Gastroesophageal sphincter (tissue), 3 donors: ENCODE results near the gene ANGPT4.

Source experiments
- EP300 ChIP-seq: sonication (generic); formaldehyde crosslinking; IDR thresholded peaks from one replicate; pipeline ENCODE4 v1.6.1; 2017; ENCODE audit warnings: antibody characterized with exemption, mild to moderate bottlenecking
- POLR2A ChIP-seq, 2 donors: fragments of 450-650 bp; IDR thresholded peaks; one replicate each; pipeline ENCODE4 v1.6.1; 2017; ENCODE audit warnings: antibody characterized with exemption in 2 of 2, mild to moderate bottlenecking in 2 of 2, moderate library complexity in 1 of 2
- POLR2AphosphoS5 ChIP-seq: sonication (generic); formaldehyde crosslinking; IDR thresholded peaks from one replicate; pipeline ENCODE4 v1.6.1; 2017; ENCODE audit warnings: antibody characterized with exemption
- TF ChIP-seq, protein P1 (sequence below), 4 experiments: fragments of 200-600 bp in 2 of 4; fragments of 450-650 bp in 2 of 4; sonication (generic) in 1 of 4; IDR thresholded peaks; one replicate each; pipeline ENCODE4 v1.5.1; 2017 to 2019; ENCODE audit warnings: antibody characterized with exemption in 4 of 4, mild to moderate bottlenecking in 2 of 4, moderate library complexity in 2 of 4

DNA sequence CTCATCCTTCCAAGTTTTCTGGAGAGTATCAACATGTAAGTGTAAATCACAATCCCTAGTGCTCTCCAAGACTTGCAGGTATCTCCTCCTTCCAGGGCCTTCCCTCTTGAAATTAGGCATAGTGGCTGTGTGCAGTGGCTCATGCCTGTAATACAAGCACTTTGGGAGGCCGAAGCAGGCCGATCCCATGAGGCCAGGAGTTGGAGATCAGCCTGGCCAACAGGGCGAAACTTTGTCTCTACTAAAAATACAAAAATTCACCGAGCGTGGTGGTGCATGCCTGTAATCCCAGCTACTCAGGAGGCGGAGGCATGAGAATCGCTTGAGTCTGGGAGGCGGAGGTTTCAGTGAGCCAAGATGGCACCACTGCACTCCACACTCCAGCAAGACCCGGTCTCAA lies 9.4 kb upstream of the ANGPT4 start:
- TF ChIP-seq POLR2AphosphoS5, result no peak
- TF ChIP-seq, protein P1, sequence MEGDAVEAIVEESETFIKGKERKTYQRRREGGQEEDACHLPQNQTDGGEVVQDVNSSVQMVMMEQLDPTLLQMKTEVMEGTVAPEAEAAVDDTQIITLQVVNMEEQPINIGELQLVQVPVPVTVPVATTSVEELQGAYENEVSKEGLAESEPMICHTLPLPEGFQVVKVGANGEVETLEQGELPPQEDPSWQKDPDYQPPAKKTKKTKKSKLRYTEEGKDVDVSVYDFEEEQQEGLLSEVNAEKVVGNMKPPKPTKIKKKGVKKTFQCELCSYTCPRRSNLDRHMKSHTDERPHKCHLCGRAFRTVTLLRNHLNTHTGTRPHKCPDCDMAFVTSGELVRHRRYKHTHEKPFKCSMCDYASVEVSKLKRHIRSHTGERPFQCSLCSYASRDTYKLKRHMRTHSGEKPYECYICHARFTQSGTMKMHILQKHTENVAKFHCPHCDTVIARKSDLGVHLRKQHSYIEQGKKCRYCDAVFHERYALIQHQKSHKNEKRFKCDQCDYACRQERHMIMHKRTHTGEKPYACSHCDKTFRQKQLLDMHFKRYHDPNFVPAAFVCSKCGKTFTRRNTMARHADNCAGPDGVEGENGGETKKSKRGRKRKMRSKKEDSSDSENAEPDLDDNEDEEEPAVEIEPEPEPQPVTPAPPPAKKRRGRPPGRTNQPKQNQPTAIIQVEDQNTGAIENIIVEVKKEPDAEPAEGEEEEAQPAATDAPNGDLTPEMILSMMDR (IDR thresholded peaks at IDR 0.05), result no peak
- no peak for TF ChIP-seq EP300
- TF ChIP-seq POLR2A (IDR thresholded peaks at IDR 0.05), result no peak
